ELR (cell line): ENCODE data around the gene SSBP3.
"Not testable (repeated sequence)": the region's sequence is repeated elsewhere in the genome, so short reads cannot be mapped to it uniquely, and the experiment has no call there.

Experiments
- DNase-seq: peaks from one replicate; pipeline ENCODE4 v3.0.0-alpha.2; 2015; ENCODE audit warnings: low read depth

Gene SSBP3

DNA sequence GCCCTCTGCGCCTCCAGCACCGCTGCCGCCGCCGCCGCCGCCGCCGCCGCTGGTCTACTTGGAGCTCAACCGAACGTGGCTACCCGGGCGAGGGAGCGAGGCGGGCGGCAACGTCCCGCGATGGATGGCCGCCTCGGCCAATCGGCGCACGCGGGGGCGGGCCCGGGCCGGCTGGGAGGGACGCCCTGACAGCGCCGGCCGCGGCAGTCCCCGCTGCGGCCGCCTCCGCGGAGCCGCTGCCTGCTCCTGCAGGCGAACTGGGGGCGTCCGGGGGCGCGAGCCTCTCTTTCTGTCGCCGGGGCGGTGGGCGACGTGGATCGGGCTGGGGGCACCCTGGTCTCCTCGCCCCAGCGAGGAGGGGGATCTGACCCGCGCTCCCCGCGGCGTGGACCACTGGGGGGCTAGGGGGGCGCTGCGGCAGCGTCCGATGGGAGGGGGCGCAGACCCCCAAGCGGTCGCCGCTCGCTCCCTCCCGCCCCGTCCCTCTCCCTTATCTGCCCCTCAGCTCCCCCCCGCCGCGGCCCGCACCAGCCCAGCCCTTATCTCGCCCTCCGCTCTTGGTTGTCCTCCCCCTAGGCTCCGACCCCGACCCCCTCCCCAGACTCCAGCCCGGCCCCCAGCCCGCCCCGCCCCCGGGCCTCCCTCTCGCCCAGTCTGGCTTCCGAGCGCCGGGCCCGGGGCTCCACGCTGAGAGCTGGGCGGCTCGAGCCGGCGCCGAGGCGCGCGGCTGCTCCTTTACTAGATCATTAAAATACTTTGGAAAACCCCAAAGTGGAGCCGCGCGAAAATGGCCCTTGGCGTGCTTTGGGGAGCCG lies at the start of gene SSBP3:
SSBP3 (minus strand) TSS at position 56 of the 815 bp plus-strand sequence.
- peak; percentile 94 for DNase-seq

DNA sequence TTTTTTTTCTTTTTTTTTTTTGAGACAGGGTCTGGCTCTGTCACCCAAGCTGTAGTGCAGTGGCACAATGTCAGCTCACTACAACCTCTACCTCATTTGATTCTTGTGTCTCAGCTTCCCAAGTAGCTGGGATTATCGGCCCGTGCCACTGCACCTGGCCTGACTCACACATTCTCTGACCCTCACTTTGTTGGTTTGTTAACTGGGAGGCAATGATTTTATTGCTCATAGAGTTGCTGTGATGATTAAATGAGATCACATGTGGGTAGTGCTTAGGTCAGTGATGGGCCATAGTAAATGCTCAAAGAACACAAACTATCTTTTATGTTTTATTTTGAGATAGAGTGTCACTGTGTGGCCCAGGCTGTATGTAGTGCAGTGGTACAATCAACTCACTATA lies 47.3 kb upstream of the SSBP3 start:
- no peak for DNase-seq

DNA sequence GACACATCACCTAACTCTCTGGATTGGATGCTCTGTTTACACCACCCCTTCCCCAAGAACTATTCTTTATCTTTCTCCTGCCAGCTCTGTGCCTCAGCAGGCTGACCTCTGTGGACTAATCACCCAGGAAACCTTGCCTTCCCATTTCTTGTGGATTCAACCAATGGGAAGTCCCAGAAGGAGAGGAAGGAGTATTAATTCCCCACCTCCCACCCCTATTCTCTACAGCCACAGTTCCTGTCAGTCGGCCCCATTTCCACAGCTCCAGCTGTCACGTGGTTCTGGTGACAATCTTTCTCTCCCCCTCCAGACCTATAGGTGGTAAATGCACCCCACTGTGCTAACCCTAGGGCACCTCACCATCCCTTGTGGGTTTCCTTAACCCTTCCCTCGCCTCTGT lies 46.8 kb upstream of the SSBP3 start:
- no peak for DNase-seq

DNA sequence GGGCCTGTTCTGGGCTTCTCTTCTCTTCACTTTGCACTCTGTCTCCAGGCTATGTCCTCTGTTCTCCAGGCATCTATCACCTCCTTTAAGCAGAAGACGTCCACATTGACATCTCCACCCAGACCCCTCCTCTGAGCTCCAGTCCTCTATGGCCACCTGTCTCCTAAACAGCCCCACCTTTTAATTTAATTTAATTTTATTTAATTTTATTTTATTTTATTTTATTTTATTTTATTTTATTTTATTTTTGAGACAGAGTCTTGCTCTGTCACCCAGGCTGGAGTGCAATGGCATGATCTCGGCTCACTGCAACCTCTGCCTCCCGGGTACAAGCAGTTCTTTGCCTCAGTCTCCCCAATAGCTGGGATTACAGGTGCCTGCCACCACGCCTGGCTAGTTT lies 43.2 kb upstream of the SSBP3 start:
- not testable (repeated sequence) for DNase-seq

DNA sequence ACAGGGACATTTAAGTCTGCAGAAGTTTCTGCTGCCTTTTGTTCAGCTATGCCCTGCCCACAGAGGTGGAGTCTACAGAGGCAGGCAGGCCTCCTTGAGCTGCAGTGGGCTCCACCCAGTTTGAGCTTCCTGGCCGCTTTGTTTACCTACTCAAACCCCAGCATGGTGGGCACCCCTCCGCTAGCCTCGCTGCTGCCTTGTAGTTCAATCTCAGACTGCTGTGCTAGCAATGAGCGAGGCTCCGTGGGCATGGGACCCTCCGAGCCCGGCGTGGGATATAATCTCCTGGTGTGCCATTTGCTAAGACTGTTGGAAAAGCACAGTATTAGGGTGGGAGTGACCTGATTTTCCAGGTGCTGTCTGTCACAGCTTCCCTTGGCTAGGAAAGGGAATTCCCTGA lies 42.6 kb upstream of the SSBP3 start:
- not testable (repeated sequence) for DNase-seq

DNA sequence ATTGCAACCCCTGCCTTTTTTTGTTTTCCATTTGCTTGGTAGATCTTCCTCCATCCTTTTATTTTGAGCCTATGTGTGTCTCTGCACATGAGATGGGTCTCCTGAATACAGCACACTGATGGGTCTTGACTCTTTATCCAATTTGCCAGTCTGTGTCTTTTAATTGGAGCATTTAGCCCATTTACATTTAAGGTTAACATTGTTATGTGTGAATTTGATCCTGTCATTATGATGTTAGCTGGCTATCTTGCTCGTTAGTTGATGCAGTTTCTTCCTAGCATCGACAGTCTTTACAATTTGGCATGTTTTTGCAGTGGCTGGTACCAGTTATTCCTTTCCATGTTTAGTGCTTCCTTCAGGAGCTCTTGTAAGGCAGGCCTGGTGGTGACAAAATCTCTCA lies 40.9 kb upstream of the SSBP3 start:
- not testable (repeated sequence) for DNase-seq

DNA sequence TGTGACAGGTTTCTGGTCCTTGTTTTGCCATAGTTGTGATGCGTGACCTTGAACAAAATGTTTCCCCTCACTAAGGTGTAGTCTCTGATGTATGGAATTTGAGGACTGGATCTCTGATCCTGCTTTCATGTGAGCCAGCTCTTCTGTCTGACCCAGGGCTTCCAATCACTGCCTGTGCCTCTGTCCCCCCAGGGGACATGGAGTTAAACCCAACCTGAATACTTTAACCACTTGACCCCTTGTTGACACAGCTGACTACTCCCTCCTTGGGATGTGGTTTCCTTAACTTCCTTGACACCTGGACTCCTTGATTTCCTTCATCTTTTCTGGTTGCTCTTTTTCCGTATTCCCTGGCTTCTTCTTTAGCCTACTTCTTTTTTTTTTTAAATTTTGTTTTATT lies 36.0 kb upstream of the SSBP3 start:
- no peak for DNase-seq

DNA sequence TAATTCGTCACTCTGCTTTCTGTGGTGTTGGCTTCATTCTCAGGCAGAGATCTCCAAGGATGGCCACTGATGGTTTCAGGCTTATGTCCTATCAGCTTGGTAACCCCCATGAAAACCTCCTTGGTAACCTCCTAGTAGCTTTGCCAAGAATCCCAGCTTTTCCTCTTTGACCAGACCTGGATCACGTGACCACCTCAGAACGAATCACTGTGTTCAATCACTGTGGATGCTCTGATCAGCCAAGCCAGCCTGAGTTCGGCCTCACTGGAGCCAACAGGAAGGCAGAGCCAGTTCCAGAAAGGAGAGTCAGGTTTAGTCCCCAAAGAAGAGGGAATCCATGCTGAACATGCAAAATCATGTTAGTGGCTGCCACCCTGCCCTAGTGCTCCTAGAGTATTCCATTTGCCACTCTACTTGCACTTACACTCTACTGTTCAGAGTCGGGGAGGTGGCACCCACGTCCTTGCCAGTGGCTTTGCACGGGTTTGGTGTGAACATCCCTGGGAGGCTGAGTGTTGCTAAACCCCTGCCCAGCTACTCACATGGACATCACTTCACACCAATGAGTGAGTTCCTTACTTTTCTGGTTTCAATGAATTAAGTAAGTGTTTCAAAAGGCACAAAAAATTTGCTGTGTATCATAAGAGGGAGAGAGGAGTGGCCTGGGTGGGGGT lies 33.5 kb upstream of the SSBP3 start:
- DNase-seq: peak; percentile 24

DNA sequence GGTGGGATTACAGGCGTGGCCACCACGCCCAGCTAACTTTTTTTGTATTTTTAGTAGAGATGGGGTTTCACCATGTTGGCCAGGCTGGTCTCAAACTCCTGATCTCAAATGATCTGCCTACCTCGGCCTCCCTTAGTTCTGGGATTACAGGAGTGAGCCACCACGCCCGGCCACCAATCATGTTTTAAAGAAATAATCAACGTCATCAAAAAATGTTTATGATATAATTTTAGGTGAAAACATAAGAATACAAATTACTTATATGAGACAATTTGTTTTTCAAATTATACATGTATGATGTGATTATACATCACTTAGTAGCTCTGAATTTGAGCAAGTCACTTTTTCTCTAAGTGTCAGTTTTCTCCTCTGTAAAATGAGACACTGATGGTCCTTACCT lies 31.6 kb upstream of the SSBP3 start:
- DNase-seq: no peak

DNA sequence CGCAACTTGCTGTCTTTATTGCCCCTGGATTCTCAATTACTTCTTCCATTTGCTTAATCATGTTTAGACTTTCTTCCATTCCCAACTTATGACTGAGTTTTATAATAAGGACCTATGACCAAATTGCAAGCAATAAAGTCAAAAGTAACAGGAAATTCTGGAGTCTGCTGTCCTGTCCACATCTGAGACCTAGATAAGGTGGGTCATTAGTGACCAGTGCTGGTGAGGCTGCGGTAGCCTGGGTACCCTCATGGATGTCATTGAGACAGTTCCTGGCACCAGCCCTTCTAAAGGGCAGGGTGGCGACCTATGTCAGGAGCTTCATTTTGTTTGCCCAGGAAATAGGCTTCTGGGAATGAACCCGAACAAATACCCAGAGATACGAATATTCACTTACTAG lies 30.6 kb upstream of the SSBP3 start:
- no peak for DNase-seq

DNA sequence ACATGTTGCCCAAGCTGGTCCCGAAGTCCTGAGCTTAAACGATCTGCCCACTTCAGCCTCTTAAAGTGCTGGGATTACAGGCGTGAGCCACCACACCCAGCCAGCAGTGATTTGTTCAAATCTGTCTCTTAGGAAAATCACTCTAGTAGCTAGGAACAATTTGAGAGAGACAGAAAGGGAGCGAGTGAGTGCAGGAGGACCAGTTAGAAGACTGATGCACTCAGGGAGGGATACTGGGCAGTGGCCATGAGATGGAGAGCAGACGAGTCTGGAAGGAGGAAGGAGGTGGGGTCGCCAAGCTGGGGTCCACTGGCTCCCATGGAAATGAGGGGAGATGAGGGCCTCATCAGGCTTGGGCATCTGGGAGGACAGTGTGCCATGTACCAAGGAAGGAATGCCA lies 23.6 kb upstream of the SSBP3 start:
- no peak for DNase-seq

DNA sequence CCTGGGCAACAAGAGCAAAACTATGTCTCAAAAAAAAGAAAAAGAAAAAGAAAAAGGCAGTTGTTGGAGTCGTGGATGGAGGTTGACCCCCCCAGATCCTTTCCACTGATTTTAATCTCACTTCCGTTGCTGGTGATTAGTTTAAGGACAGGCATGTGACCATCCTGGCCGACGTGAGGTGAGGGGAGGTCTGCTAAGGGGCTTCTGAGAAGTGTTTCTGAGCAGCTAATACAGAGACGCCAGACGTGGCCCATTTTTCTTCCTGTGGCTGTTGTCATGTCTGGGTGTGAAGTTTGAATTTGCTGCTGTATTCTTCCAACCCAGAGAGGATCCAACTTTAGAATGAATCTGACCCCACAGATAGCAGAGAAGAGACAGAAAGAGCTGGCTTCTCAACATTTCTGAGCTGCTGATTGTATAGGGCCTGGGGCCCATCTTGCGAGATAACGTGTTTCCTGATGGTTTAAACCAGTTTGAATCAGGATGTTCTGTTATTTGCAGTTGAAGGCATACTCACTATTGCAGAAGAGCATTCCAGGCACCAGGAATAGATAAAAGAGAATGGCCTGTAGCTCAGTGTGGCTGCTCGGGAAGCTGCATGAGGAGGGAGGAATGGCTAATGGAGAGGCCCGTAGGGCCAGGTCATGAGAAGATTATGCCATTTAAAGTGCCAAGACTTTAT lies 22.8 kb upstream of the SSBP3 start:
- DNase-seq: no peak

DNA sequence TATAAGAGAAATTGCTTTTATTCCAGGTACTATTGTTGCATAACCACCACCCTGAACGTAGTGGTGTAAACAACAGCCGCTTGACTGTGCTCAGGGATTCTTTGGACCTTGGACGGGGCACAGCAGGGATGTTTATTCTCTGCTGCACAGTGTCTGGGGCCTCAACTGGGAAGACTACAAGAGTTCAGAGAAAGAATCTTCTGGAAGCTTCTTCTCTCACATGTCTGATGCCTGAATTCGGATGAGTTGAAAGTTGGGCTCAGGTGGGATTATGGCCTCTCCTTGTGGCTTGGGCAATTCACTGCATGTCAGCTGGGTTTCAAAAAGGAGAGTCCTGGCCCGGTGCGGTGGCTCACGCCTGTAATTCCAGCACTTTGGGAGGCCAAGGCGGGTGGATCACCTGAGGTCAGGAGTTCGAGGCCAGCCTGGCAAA lies 19.0 kb upstream of the SSBP3 start:
- no peak for DNase-seq

DNA sequence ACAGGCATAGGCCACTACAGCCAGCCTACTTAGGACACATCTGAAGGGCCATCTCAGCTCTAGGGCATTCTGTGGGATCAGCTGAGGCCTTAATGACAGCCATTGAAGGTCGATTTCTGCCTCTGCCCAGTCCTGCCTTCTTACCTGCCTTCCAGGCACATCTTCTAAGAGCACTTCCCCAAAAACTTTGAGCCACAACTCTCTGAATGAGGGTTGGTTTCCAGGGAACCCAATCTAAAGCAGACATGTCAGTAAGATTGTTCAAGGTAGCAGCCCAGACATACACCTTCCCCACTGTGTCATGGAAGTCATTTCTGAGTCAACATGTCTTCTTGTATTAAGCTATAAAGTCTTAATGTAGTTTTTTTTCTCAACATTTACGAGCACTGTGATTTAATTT lies 18.2 kb upstream of the SSBP3 start:
- no peak for DNase-seq

DNA sequence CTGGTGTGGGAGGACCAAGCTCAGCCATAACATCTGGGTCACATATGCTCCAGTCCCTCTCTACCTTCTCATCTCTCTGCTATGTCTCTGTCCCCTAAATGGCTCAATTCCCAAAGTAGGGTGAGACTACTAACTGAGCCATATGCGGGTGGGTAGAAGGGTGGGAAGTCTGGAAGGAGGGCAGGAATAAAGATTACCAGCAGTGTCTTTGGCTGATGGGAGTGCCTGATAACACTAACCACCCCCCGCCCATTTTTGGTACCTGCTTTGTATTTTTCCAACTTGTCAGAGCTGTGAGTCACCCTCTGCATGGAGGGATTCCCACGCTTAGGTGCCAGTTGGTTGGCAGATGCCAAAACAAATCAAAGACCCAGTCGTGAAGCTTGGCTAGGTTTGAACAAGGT lies 14.9 kb upstream of the SSBP3 start:
- peak; percentile 22 for DNase-seq

DNA sequence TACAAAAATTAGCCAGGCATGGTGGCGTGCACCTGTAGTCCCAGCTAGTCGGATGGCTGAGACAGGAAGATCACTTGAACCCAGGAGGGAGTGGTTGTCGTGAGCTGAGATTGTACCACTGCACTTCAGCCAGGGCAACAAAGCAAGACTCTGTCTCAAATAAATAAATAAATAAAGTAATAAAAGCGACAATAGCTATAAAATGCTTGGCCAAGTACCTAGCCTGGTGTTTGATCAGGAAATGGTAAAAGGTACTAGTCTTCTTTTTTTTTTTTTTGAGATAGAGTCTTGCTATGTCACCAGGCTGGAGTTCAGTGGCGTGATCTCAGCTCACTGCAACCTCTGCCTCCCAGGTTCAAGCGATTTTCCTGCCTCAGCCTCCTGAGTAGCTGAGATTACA lies 12.4 kb upstream of the SSBP3 start:
- not testable (repeated sequence) for DNase-seq

DNA sequence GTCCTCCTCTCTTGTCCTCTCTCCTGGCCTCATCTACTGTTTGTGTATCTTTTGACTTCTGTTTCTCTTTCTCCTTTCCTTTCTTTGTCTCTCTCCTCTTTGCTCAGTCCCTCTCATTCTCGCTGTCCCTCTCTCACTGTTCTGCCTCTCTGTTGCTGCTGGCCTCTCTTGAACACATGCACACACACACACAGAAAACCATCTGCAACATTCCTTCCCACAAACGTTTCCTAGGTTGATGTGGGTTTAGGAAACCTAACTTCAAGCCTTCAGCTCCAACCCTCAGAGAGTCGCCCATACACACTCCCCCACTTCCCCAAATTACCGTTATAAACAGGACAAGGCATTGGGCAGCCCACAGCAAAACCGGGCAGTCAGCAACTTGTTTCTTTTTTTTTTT lies 10.9 kb upstream of the SSBP3 start:
- DNase-seq: no peak

DNA sequence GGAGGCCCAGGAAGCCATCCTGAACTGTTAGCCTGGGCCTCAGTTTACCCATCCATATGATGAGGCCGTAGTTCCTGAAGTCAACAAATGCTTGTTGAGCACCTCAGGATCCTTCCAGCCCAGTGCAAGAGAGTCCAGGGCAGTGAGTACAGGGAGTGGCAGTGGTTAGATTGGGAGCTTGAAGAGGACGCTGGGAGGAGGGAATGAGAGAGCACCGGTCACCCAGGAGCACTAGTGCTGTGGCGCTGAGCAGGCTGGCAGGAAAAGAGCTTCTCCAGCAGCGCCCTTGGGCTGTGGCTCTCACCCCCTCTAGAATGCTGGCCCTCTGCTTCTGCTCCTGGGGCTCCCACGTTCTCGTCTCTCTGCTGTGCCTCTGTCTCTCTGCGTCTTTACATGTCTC lies 10.2 kb upstream of the SSBP3 start:
- DNase-seq: no peak

DNA sequence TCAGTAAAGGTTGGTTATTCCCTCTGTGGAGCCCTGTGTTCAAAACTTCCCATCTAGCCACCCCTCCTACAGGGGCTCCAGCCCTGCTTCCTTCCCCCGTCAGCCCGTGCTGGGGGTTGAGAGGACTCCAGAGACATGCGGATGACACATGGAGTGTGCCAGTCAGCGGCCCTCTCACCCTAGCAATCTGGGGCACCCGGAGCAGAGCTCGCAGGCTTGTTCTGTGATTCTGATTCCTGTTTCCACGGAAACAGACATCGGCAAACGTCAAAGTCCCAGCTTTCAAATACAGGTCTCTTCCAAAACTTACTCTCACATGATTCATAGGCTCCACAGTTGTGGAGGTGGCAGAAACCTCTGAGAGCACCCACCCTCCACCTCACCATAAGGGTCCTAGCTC lies 9.8 kb upstream of the SSBP3 start:
- no peak for DNase-seq

DNA sequence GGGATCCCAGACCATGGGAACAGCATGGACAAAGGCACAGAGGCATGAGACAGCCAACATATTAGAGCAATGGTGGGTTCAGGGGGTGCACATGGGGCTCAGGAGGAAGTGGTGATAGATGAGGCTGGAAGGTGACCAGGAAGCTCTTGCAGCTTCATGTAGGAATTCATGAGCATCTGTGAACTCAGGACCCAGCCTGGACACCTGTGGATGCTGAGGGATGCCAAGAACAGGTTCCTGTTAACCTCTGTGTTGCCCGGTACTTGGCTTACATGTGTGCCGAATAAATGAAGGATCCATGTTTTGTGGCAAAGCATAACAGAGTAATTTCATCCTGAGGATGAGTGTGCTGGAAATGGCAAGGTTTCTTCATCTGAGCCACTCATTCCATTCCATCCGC lies 9.3 kb upstream of the SSBP3 start:
- DNase-seq: no peak

DNA sequence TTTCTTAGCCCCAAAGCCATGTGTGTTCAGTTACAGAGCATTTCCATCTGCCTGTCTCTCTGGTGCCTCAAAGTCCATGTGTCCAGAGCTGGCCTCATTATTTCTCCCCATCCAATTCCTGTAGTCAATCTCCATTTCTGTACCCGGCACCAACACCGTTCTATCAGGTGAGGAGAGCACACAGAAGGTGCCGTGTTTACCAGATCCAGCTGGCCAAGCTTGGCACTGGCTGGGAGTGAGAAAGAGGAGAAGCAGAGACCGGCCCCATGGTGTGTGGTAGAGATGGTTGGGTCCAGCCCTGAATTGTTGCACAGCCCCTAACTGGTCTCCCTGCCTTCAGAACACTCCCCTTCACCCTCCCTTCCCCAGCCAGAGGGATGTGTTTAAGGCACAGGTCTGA lies 7.5 kb upstream of the SSBP3 start:
- no peak for DNase-seq

DNA sequence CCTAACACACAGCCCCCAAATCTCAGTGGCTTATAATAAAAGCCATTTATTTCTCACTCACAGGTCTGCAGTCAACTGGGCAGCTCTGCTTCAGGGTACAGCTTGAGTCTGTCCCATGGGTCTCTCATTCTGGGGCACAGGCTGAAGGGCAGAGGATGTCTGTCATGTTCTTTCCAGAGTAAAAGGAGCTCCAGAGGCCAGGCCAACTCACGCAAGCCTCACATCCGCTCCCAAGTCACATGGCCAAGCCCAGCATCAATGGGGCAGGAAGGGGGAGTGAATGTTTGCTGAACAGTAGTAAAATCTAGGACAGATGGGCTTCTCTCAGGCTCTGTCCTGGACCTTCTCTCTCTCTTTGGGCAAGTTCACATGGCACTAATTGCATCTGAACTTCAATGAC lies 7.1 kb upstream of the SSBP3 start:
- DNase-seq: peak; percentile 81

DNA sequence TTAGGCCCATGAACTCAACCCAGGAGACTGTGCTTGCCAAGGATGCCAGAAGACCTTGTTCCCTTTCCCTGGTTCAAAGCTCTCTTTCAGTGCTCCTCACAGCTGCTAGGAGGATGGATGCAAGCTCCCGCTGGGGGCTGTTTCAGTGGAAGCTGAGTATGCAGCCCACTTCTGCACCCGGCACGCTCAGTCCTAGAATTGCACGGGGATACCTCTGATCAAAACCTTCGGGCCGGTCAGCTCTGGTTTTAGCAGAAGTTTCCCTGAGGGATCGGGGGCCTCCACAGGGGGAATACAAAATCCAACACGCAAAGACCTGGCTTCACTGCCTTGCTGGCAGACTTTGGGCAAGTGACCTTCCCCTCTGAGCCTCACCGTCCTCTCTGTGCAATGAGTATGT lies 4.2 kb upstream of the SSBP3 start:
- DNase-seq: no peak
